NCI-H1694 treated with DMSO at 0.1 percent for 48 hours (cell line): Measurements from ENCODE around the gene TRPM1.

Experiments used
- DNase-seq: peaks from one replicate; lab custom pipeline; 2025; lab: John Stamatoyannopoulos, UW

The TRPM1 gene

GRCh38 chr15:31082771-31083369, 18.7 kb downstream of the TRPM1 start:
- DNase-seq = no peak

GRCh38 chr15:31081588-31082250, 19.8 kb downstream of the TRPM1 start:
- DNase-seq = no peak

- no peak for DNase-seq
Observed at GRCh38 chr15:31081056-31081455, 20.5 kb downstream of the TRPM1 start.

GRCh38 chr15:31080591-31081014, 20.9 kb downstream of the TRPM1 start:
- no peak for DNase-seq

- DNase-seq = no peak
Observed at GRCh38 chr15:31079519-31079918, 22.0 kb downstream of the TRPM1 start.

GRCh38 chr15:31078471-31078870, 23.1 kb downstream of the TRPM1 start:
- DNase-seq = no peak

- DNase-seq = no peak
Observed at GRCh38 chr15:31077941-31078340, 23.6 kb downstream of the TRPM1 start.

- DNase-seq = no peak
Observed at GRCh38 chr15:31077181-31077580, 24.3 kb downstream of the TRPM1 start.

GRCh38 chr15:31074321-31074720, 27.2 kb downstream of the TRPM1 start:
- DNase-seq = no peak

- no peak for DNase-seq
Observed at GRCh38 chr15:31070867-31071266, 30.7 kb downstream of the TRPM1 start.

- no peak for DNase-seq
Observed at GRCh38 chr15:31069360-31070000, 32.0 kb downstream of the TRPM1 start.

- DNase-seq = no peak
Observed at GRCh38 chr15:31067890-31068603, 33.5 kb downstream of the TRPM1 start.

GRCh38 chr15:31065824-31066223, 35.7 kb downstream of the TRPM1 start:
- DNase-seq = no peak

GRCh38 chr15:31062911-31063310, 38.6 kb downstream of the TRPM1 start:
- DNase-seq = no peak

GRCh38 chr15:31062310-31062847, 39.1 kb downstream of the TRPM1 start:
- DNase-seq = no peak

GRCh38 chr15:31060429-31061140, 40.9 kb downstream of the TRPM1 start:
- DNase-seq = no peak

- no peak for DNase-seq
Observed at GRCh38 chr15:31058236-31058962, 43.1 kb downstream of the TRPM1 start.

GRCh38 chr15:31051496-31052080, 49.9 kb downstream of the TRPM1 start:
- DNase-seq = no peak

GRCh38 chr15:31050953-31051352, 50.6 kb downstream of the TRPM1 start:
- no peak for DNase-seq

GRCh38 chr15:31049682-31050615, 51.6 kb downstream of the TRPM1 start:
- DNase-seq = no peak
